GM19351 (cell line): ENCODE results near the gene CXCL16.
A peak's percentile ranks its signal among the peaks of the same experiment; 100 is the strongest.
"Not testable (repeated sequence)": the region's sequence is repeated elsewhere in the genome, so short reads cannot be mapped to it uniquely, and the experiment has no call there.

ENCODE experiments used
- ATAC-seq: cut with Tn5 transposase; IDR thresholded peaks from one replicate; pipeline ENCODE4 v1.9.1; 2021; ENCODE audit warnings: mild to moderate bottlenecking, moderate library complexity; ENCODE audit not compliant: unreplicated experiment

Gene CXCL16

GRCh38 chr17:4721203-4722135 is 18.3 kb downstream of the CXCL16 start:
- ATAC-seq: no peak

GRCh38 chr17:4720787-4721186 is 18.9 kb downstream of the CXCL16 start:
- ATAC-seq: no peak

- no peak for ATAC-seq
Measured at GRCh38 chr17:4719684-4720221, 20.0 kb downstream of the CXCL16 start.

GRCh38 chr17:4719146-4719545 is 20.6 kb downstream of the CXCL16 start:
- ATAC-seq: no peak

- ATAC-seq: no peak
Measured at GRCh38 chr17:4718276-4718675, 21.5 kb downstream of the CXCL16 start.

GRCh38 chr17:4717791-4718190 is 21.9 kb downstream of the CXCL16 start:
- no peak for ATAC-seq

GRCh38 chr17:4716081-4716480 is 23.6 kb downstream of the CXCL16 start:
- ATAC-seq: no peak

GRCh38 chr17:4715063-4715744 is 24.5 kb downstream of the CXCL16 start:
- no peak for ATAC-seq

- not testable (repeated sequence) for ATAC-seq
Measured at GRCh38 chr17:4714340-4715062, 25.2 kb downstream of the CXCL16 start.

- ATAC-seq: no peak
Measured at GRCh38 chr17:4712526-4712925, 27.2 kb downstream of the CXCL16 start.

- no peak for ATAC-seq
Measured at GRCh38 chr17:4711661-4712181, 28.0 kb downstream of the CXCL16 start.

- ATAC-seq: peak; percentile 2
Measured at GRCh38 chr17:4710693-4711634, 28.8 kb downstream of the CXCL16 start.

- peak; percentile 78 for ATAC-seq
Measured at GRCh38 chr17:4709794-4710692, 29.7 kb downstream of the CXCL16 start, which contains the start of gene ARRB2. ARRB2 (plus strand) TSS chr17:4710632; CDS start chr17:4710722, 90 bp downstream.

GRCh38 chr17:4708436-4708835 is 31.3 kb downstream of the CXCL16 start:
- no peak for ATAC-seq

- ATAC-seq: no peak
Measured at GRCh38 chr17:4706121-4706520, 33.6 kb downstream of the CXCL16 start.

- no peak for ATAC-seq
Measured at GRCh38 chr17:4704991-4705390, 34.7 kb downstream of the CXCL16 start.

- not testable (repeated sequence) for ATAC-seq
Measured at GRCh38 chr17:4704574-4704907, 35.2 kb downstream of the CXCL16 start.

GRCh38 chr17:4703330-4703691 is 36.4 kb downstream of the CXCL16 start:
- ATAC-seq: no peak

- ATAC-seq: no peak
Measured at GRCh38 chr17:4701116-4701515, 38.6 kb downstream of the CXCL16 start.
